Mesothelial cell of epicardium (in vitro differentiated cells): ENCODE results near the gene ETV3. TPM values are rescaled to one million over a fixed set of nuclear protein-coding genes. Genes with fewer than 3 reads are reported as not detected.
"Not testable (repeated sequence)": the region's sequence is repeated elsewhere in the genome, so short reads cannot be mapped to it uniquely, and the experiment has no call there.

Source experiments
- DNase-seq, 2 experiments: peaks; one replicate each; pipeline ENCODE4 v3.0.0; 2021; ENCODE audit warnings: low spot score in 2 of 2; ENCODE audit not compliant: unreplicated experiment in 2 of 2
- H3K27ac Mint-ChIP-seq: 2 replicates; pipeline ENCODE4 v1.8.0; 2021; ENCODE audit warnings: mixed read lengths
- H3K27me3 Mint-ChIP-seq: 2 replicates; pipeline ENCODE4 v1.8.0; 2021; ENCODE audit warnings: low read depth, mixed read lengths
- H3K36me3 Mint-ChIP-seq: 2 replicates; pipeline ENCODE4 v1.8.0; 2021; ENCODE audit warnings: mixed read lengths
- H3K4me1 Mint-ChIP-seq: 2 replicates; pipeline ENCODE4 v1.8.0; 2021; ENCODE audit warnings: mixed read lengths
- H3K4me3 Mint-ChIP-seq: 2 replicates; pipeline ENCODE4 v1.8.0; 2021; ENCODE audit warnings: mild to moderate bottlenecking, moderate library complexity, mixed read lengths
- H3K9me3 Mint-ChIP-seq: 2 replicates; pipeline ENCODE4 v1.8.0; 2021; ENCODE audit warnings: mixed read lengths
- total RNA-seq: library from RNA; stranded (reverse); gene quantifications from 3 replicates; pipeline ENCODE4 v1.2.1, GENCODE V29; 2021
- TF ChIP-seq, protein P1 (sequence below): fragments of 200-600 bp; sonication (generic); IDR thresholded peaks from one replicate; pipeline ENCODE4 v1.5.0; 2021; ENCODE audit warnings: antibody characterized with exemption; ENCODE audit not compliant: unreplicated experiment

ETV3 gene
- 57.8 to 61.7 TPM (median 60.6 TPM) in 3 replicates for total RNA-seq

DNA sequence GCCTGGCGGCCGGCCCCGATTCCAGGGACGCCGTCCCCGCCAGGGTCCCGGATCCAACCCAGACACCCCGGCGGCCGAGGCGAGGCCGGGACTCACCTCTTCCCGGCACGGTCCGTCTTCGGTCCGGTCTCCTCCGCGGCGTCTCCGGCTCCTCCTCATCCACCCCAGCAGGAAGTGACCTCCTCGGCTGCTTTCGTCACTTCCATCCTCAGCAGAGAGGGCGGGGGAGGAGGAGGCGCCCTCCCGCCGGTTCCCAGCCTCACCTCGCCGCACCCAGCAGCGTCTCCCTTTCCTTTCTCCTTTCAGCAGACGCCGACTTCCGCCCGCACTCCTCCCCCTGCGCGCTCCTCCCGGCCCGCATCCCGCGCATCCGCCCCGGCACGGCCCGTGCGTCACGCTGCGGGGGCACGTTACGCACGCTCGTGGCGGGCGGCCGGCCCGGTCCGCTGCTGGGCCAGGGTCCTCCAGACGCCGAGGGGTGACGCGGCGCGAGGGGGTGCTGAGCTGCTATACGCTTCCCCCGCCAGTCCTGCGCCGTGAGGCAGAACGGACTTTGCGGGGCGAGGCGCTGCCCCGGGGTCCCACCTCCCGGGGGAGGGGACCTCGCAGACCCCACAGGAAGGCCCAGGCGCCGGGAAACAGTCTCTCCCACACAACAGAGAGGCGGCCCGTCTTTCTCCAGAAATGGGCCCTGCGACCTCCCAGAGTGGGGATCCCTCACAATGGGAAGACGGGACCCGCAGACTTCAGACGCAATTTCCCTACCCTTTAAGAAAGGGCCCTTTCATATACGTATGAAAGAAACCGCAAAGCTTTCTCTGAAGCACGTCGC, at the start of gene ETV3:
TSS of gene ETV3 (minus strand) at position 176 of the 832 bp plus-strand sequence. CDS start 2,043 bp downstream, outside the sequence.
- peaks cover 84% of the 10 kb centered on the region for H3K4me1 Mint-ChIP-seq
- H3K27me3 Mint-ChIP-seq = no peaks in the 10 kb centered on the region

GRCh38 chr1:157186281-157186992, 48.2 kb upstream of the ETV3 start:
- H3K4me1 Mint-ChIP-seq = peaks cover 3% of the 10 kb centered on the region
- H3K27ac Mint-ChIP-seq = no peak overlapping the region
- no peaks in the 10 kb centered on the region for H3K27me3 Mint-ChIP-seq
- DNase-seq = no peak
- no peak overlapping the region for H3K4me3 Mint-ChIP-seq
- no peaks in the 10 kb centered on the region for H3K9me3 Mint-ChIP-seq
- no peaks in the 10 kb centered on the region for H3K36me3 Mint-ChIP-seq
- TF ChIP-seq, protein P1, sequence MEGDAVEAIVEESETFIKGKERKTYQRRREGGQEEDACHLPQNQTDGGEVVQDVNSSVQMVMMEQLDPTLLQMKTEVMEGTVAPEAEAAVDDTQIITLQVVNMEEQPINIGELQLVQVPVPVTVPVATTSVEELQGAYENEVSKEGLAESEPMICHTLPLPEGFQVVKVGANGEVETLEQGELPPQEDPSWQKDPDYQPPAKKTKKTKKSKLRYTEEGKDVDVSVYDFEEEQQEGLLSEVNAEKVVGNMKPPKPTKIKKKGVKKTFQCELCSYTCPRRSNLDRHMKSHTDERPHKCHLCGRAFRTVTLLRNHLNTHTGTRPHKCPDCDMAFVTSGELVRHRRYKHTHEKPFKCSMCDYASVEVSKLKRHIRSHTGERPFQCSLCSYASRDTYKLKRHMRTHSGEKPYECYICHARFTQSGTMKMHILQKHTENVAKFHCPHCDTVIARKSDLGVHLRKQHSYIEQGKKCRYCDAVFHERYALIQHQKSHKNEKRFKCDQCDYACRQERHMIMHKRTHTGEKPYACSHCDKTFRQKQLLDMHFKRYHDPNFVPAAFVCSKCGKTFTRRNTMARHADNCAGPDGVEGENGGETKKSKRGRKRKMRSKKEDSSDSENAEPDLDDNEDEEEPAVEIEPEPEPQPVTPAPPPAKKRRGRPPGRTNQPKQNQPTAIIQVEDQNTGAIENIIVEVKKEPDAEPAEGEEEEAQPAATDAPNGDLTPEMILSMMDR = no peak

More for the DNA sequence above, at the start of gene ETV3:
- peaks cover 5% of the 10 kb centered on the region for H3K36me3 Mint-ChIP-seq
- TF ChIP-seq, protein P1 = no peak
- peak; percentile 80 to 90 for DNase-seq
- H3K9me3 Mint-ChIP-seq = no peaks in the 10 kb centered on the region
- peak within 1 kb of the TSS; percentile 97 for H3K4me3 Mint-ChIP-seq
- peak within 1 kb of the TSS; percentile 99 for H3K27ac Mint-ChIP-seq

- H3K36me3 Mint-ChIP-seq = no peaks in the 10 kb centered on the region
- H3K27ac Mint-ChIP-seq = no peak overlapping the region
- no peak overlapping the region for H3K4me3 Mint-ChIP-seq
- no peaks in the 10 kb centered on the region for H3K9me3 Mint-ChIP-seq
- peaks cover 3% of the 10 kb centered on the region for H3K4me1 Mint-ChIP-seq
- DNase-seq = no peak
- no peaks in the 10 kb centered on the region for H3K27me3 Mint-ChIP-seq
- TF ChIP-seq, protein P1 = no peak
Observed at GRCh38 chr1:157183870-157184269, 45.7 kb upstream of the ETV3 start.

- not testable (repeated sequence) for H3K4me3 Mint-ChIP-seq, H3K27ac Mint-ChIP-seq, H3K9me3 Mint-ChIP-seq, H3K27me3 Mint-ChIP-seq, DNase-seq, H3K36me3 Mint-ChIP-seq
- H3K4me1 Mint-ChIP-seq = peaks cover 13% of the 10 kb centered on the region
Observed at GRCh38 chr1:157182371-157182770, 44.2 kb upstream of the ETV3 start.

- no peaks in the 10 kb centered on the region for H3K27me3 Mint-ChIP-seq
- no peaks in the 10 kb centered on the region for H3K36me3 Mint-ChIP-seq
- H3K4me1 Mint-ChIP-seq = peaks cover 12% of the 10 kb centered on the region
- no peak for DNase-seq
- no peak overlapping the region for H3K27ac Mint-ChIP-seq
- H3K9me3 Mint-ChIP-seq = no peaks in the 10 kb centered on the region
- TF ChIP-seq, protein P1 = no peak
- no peak overlapping the region for H3K4me3 Mint-ChIP-seq
Observed at GRCh38 chr1:157181790-157182189, 43.6 kb upstream of the ETV3 start.

DNA sequence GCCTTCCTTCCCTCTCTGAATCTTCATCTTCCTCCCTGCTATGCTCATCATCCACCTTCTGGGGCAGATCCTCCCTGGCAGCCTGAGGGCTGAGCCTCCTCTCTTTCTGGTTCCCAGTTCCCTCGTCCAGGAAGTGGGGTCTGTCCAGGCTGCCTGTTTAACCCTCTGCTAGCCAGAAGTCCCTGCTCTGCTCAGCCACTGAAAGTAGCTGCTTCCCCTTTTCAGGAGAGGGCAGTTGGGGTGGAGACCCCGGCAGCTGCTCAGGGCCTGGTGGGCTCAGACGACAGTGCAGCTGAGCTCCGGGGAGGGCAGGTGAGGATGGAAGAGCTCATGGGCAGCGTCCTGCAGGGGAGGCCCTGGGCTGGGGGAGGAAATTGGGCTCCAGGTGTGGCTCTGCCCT, 43.1 kb upstream of the ETV3 start:
- Mint-ChIP-seq H3K27ac (no peak overlapping the region), H3K4me1 (peaks cover 9% of the 10 kb centered on the region), H3K9me3 (no peaks in the 10 kb centered on the region), H3K27me3 (peaks cover under 1% of the 10 kb centered on the region), H3K36me3 (no peaks in the 10 kb centered on the region), H3K4me3 (no peak overlapping the region)
- TF ChIP-seq, protein P1 = no peak
- no peak for DNase-seq
